Measurements from ENCODE around the gene TCF20. TPM values are rescaled to one million over a fixed set of nuclear protein-coding genes. Genes with fewer than 3 reads are reported as not detected.

Gene TCF20
- polyA plus RNA-seq (2013, experiment 1 of 2; ENCODE audit: insufficient read length), result 15.3 TPM
- 14.4 TPM for polyA plus RNA-seq (2013, experiment 2 of 2; ENCODE audit: insufficient read length)

DNA sequence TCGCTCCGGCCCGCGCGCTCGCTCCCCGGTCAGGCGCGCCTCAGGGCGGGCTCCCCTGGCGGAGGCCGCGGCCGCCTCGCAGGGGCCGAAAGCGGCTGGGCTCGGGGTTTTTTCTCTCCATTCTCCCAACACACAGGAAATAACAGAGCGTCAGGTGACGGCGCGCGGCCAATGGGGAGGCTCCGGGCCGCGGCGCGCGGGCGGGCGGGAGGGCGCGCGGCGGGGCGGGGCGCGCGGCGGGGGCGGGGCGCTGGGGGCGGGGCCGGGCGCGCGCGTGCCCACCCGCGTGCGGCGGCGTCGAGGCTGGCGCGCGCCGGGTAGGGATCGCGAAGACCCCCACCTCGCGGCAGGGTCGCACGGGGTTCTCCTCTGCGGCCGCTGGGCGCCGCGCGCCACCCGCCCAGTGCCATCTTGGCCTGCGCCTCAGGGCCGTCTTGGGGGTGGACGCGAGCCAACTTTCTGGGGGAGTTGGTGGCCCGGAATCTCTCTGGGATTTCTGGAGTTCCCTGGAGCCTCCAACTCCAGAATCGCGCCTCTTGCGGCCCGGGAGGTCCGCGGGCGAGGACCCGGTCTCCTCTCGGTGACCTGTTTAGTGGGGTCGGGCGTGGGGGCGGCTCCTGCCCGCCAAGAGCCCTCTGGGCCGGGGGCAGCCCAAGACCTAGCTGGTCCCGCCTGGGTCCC is at the start of gene TCF20:
TSS of gene TCF20 (minus strand) at position 144 of the 681 bp plus-strand sequence. CDS start 55,348 bp downstream, outside the sequence.
- peak; percentile 82 for DNase-seq

GRCh38 chr22:42319386-42319785 is 48.9 kb upstream of the TCF20 start:
- DNase-seq, result no peak

DNA sequence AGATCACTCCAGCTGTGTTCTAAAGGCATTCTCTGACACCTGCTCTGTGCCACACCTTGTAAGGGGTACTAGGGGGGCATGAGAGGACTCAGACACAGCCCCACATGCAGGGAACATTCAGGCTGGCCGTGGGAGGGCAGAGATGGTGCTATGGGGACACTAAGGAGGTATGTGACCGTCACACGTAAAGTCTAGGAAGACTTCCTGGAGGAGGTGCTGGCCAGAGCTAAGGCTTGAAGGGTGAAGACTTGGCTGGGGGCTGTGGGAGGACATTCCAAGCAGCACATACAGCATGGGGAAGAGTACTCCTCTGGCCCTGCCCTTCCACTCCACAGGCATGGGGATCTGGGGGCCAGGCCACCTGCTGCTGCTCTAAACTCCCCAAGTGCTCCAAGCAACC is 48.5 kb upstream of the TCF20 start:
- DNase-seq, result no peak

DNA sequence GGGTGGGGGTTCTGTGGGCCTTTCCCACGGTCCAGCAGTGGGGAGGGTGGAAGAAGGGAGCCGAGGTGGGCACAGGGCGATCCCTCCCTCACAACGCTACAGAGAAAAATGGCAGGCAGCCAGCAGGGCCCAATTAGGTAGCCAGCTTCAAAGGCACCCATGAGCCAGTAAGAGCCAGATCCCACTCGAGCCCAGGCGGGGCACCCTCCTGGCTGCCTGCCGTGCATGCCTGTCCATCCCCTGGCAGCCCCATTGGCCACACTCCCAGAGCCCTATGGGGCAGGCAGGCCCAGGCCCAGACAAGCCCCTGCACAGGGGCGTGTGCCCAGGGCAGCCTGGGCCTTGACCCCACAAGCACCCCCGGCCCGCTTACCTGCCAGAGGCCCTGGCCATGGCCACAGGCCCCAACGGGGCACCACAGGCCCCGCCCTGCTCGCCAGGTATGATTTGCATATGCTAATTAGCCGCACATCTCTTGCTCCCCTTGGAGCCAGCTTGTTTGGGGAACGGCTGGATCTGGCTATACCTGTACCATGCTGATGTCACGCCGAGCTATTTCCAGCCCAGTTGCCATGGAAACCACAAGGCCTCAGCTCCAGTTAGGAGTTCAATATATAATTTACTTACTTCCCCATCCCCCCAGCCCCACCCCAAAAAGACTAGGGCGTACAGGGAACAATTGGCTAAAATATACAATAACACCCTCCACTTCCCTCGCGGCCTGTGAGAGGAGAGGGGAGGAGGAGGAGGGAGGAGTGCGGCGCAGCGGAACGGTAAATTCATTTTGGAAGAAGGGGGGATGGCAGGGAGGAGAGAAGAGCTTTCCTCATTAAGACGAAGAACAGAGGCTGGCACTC is 47.5 kb upstream of the TCF20 start:
- DNase-seq, result no peak

- peak; percentile 21 for DNase-seq
Observed at GRCh38 chr22:42317008-42317407, 46.6 kb upstream of the TCF20 start.

DNA sequence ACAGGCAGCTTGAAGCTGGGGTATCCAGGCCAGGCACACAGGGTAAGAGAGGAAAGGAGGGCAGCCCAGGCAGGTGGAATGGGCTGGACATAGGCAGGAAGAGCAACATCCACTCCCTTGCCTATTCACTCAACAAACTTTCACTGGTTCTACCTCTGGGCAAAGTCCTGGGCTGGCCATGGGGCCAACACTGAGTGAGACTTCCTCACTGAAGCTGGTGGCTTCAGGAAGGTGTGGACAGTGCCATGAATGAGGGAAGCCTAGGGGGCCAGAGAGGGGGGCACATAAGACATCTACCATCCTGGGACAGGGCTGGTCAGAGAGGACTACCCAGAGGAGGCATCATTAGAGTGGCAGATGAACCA is 44.9 kb upstream of the TCF20 start:
- no peak for DNase-seq

GRCh38 chr22:42314709-42315391 is 44.4 kb upstream of the TCF20 start:
- no peak for DNase-seq

DNA sequence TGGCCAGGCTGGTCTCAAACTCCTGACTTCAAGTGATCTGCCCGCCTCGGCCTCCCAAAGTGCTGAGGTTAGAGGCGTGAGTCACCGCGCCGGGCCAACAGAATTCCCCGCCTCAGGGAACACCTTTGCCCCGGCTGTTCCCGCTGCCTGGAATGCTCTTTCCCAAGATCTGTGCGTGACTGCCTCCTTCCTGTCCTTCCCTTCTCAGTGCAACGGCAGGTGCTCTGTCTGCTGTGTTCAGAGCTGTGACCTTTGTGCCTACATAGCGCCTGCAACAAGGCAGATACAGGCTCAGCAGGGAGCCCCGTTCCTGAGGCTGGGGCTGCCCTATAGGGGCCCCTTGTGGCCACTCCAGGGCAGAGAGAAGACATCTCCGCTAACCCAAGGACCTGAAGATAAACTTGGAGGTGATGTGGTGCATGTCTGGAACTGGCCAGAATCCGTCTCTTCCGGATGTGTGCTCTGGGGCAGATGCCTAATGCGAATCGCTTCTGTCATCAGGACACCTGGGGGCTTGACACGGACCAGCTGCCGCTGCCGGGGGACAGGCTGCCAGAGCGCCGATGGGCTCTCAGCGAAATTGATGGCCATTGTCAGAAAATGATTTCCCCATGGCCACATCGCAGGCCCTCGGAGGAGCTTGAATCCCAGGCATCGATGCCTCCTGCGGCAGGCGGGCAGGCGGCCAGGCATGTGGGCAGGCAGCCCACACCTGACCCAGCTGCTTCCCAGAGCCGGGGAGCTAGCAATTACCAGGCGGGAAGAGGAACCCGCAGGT is 43.5 kb upstream of the TCF20 start:
- no peak for DNase-seq

GRCh38 chr22:42313204-42313603 is 42.8 kb upstream of the TCF20 start:
- no peak for DNase-seq

GRCh38 chr22:42310291-42311015 is 40.0 kb upstream of the TCF20 start:
- DNase-seq, result no peak

GRCh38 chr22:42309865-42310264 is 39.4 kb upstream of the TCF20 start:
- DNase-seq, result no peak

DNA sequence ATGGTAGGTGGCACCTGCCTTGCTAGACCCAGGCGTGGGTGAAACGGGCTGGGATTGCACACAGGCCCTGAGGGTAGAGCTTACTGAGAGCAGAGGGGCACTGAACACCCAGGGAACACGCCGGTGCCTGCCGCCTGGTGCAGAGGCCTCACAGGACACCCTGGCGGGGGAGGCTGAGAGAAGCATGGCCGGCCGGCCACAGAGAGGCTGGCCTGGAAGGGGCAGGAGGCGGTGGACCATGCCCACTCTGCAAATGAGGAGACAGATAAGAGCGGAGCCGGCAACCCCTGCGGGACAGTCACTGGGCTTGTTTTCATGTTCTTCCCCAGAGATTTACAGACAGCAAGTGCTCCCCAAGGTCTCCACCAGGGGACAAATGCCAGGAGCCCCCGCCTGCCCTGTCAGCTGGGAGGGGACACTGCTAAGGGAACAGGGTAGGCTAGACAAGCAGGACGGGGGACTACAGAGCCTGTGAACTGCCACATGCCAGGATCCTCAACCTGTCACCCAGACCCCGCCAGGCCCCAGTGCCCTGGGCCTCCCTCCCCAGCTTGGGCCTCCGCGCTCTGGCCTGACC is 38.5 kb upstream of the TCF20 start:
- DNase-seq, result no peak

GRCh38 chr22:42307806-42308563 is 37.5 kb upstream of the TCF20 start:
- DNase-seq, result no peak

- no peak for DNase-seq
Observed at GRCh38 chr22:42306010-42306409, 35.6 kb upstream of the TCF20 start.

GRCh38 chr22:42304324-42304790 is 33.9 kb upstream of the TCF20 start:
- DNase-seq, result no peak

- no peak for DNase-seq
Observed at GRCh38 chr22:42303396-42304323, 33.2 kb upstream of the TCF20 start.

DNA sequence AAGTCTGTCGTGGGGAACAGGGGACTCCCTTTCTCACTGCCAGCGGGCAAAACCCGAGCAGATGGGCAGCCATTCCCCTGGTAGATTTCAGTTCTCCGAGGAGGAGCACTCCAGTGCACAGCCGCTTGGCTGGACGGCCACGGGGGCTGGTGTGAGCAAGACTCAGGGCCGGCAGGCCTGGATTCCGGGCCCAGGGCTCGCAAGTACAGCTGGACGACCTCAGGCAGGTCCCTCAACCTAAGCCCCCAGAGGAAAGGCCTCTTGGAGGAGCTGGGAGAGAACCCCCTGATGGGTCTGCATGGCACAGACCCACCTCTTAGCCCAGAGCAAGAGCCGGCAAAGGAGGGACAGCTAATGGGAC is 31.3 kb upstream of the TCF20 start:
- DNase-seq, result no peak

- no peak for DNase-seq
Observed at GRCh38 chr22:42301077-42301741, 30.8 kb upstream of the TCF20 start.

All from fibroblast of skin of back (primary cell).